Measurements from ENCODE around the gene FAM13A. TPM values are rescaled to one million over a fixed set of nuclear protein-coding genes. Genes with fewer than 3 reads are reported as not detected.
A peak's percentile ranks its signal among the peaks of the same experiment; 100 is the strongest.

The FAM13A gene
- total and polyA plus RNA-seq, 3 donors from 2014 or later = 30.7 to 123 (median 109) TPM

- Histone ChIP-seq H3K27ac (no peak overlapping the region), H3K36me3 (ENCODE audit: low read depth, missing control alignments) (no peaks in the 10 kb centered on the region), H3K27me3 (no peaks in the 10 kb centered on the region), H3K4me1 (no peaks in the 10 kb centered on the region), H3K4me3 (no peak overlapping the region), H3K9me3 (no peaks in the 10 kb centered on the region)
- DNase-seq = no peak
- WGBS, 2 donors = 90 to 97% methylated on average over 4 of the region's 4 CpGs
- no peak for TF ChIP-seq POLR2A (IDR thresholded peaks at IDR 0.05)
- TF ChIP-seq, protein P1, sequence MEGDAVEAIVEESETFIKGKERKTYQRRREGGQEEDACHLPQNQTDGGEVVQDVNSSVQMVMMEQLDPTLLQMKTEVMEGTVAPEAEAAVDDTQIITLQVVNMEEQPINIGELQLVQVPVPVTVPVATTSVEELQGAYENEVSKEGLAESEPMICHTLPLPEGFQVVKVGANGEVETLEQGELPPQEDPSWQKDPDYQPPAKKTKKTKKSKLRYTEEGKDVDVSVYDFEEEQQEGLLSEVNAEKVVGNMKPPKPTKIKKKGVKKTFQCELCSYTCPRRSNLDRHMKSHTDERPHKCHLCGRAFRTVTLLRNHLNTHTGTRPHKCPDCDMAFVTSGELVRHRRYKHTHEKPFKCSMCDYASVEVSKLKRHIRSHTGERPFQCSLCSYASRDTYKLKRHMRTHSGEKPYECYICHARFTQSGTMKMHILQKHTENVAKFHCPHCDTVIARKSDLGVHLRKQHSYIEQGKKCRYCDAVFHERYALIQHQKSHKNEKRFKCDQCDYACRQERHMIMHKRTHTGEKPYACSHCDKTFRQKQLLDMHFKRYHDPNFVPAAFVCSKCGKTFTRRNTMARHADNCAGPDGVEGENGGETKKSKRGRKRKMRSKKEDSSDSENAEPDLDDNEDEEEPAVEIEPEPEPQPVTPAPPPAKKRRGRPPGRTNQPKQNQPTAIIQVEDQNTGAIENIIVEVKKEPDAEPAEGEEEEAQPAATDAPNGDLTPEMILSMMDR (IDR thresholded peaks at IDR 0.05) = no peak
- intact Hi-C loops (cut with DNase I; ENCODE audit: low total_unique reads) = loop anchor here (10.0 kb wide), 1 partner anchor 325 kb away; no protein-coding TSS in a partner anchor
Observed at GRCh38 chr4:89029591-89029990, 27.4 kb downstream of the FAM13A start.

DNA sequence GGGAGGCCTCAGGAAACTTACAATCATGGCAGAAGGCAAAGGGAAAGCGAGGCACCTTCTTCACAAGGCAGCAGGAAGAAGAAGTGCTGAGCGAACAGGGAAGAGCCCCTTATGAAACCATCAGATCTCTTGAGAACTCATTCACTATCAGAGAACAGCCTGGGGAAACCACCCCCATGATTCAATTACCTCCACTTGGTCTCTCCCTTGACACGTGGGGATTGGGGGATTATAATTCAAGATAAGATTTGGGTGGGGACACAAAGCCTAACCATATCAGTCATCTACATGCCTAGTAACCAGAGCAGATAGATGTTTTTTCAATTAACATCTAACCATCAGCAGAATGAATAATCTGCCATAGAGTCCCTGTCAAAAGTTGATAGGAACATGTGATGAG, 30.4 kb downstream of the FAM13A start:
- no peaks in the 10 kb centered on the region for H3K9me3 ChIP-seq
- no peak overlapping the region for H3K27ac ChIP-seq
- H3K36me3 ChIP-seq (ENCODE audit: low read depth, missing control alignments) = no peaks in the 10 kb centered on the region
- no peak for DNase-seq
- H3K4me3 ChIP-seq = no peak overlapping the region
- no peaks in the 10 kb centered on the region for H3K4me1 ChIP-seq
- TF ChIP-seq, protein P1 (IDR thresholded peaks at IDR 0.05) = no peak
- TF ChIP-seq POLR2A (IDR thresholded peaks at IDR 0.05) = no peak
- intact Hi-C loops (cut with DNase I; ENCODE audit: low total_unique reads) = loop anchor here (10.0 kb wide), 1 partner anchor 322 kb away; no protein-coding TSS in a partner anchor
- H3K27me3 ChIP-seq = no peaks in the 10 kb centered on the region
- WGBS, 2 donors = 84 to 89% methylated on average over 3 of the region's 3 CpGs

DNA sequence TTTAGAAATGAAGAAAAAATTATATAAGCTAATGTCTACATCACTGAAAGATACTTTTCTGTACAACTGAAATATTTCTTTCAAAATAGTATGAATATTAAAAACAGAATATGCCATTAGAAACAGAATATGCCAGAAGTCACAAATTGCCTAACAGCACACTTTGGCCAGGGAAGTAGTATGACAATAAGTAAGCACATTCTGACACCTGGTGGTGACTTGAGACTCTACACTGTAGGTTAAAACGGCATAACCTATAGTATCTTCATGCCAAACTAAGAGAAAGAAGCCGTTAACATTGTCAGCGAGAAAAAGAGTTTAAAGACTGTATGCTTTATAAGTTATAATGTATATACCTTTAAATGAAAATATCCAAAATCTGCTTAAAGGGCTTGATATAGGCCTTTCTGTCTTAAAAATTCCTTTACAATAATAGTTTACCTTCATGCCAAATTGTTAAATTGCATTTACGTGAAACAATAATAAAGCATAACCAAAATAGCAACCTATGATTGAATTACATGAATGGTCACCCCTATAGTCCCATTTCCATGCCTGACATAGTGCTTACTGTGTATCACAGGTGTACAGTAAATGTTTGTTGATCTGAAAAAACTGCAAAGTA, 32.8 kb downstream of the FAM13A start:
- intact Hi-C loops (cut with DNase I; ENCODE audit: low total_unique reads) = loop anchor here (10.0 kb wide), 1 partner anchor 319 kb away; no protein-coding TSS in a partner anchor
- WGBS, 2 donors = 32 to 46% methylated on average over 4 of the region's 4 CpGs
- no peak overlapping the region for H3K4me3 ChIP-seq
- H3K27ac ChIP-seq = no peak overlapping the region
- no peaks in the 10 kb centered on the region for H3K27me3 ChIP-seq
- H3K4me1 ChIP-seq = no peaks in the 10 kb centered on the region
- TF ChIP-seq, protein P1 (IDR thresholded peaks at IDR 0.05) = peak; percentile 80 to 91 (median 85)
- no peak for TF ChIP-seq POLR2A (IDR thresholded peaks at IDR 0.05)
- no peaks in the 10 kb centered on the region for H3K9me3 ChIP-seq
- peak; percentile 81 for DNase-seq
- no peaks in the 10 kb centered on the region for H3K36me3 ChIP-seq (ENCODE audit: low read depth, missing control alignments)

- H3K27ac ChIP-seq = no peak overlapping the region
- intact Hi-C loops (cut with DNase I; ENCODE audit: low total_unique reads) = loop anchor here (10.0 kb wide), 1 partner anchor 318 kb away; no protein-coding TSS in a partner anchor
- WGBS, 2 donors = 68 to 90% methylated on average over 1 of the region's 1 CpG
- H3K36me3 ChIP-seq (ENCODE audit: low read depth, missing control alignments) = no peaks in the 10 kb centered on the region
- H3K27me3 ChIP-seq = no peaks in the 10 kb centered on the region
- TF ChIP-seq, protein P1 (IDR thresholded peaks at IDR 0.05) = no peak
- no peak for TF ChIP-seq POLR2A (IDR thresholded peaks at IDR 0.05)
- no peak for DNase-seq
- H3K4me1 ChIP-seq = no peaks in the 10 kb centered on the region
- H3K9me3 ChIP-seq = no peaks in the 10 kb centered on the region
- no peak overlapping the region for H3K4me3 ChIP-seq
Observed at GRCh38 chr4:89023140-89023539, 33.8 kb downstream of the FAM13A start.
